Psoas muscle (tissue), 8 donors: Measurements from ENCODE around the gene BRI3. TPM values are rescaled to one million over a fixed set of nuclear protein-coding genes. Genes with fewer than 3 reads are reported as not detected.
A peak's percentile ranks its signal among the peaks of the same experiment; 100 is the strongest.

Experiments used
- ATAC-seq, 4 donors: fragments of 200-7000 bp; cut with Tn5 transposase; one replicate each; pipeline ENCODE4 v1.9.1; 2020; ENCODE audit warnings: moderate library complexity in 3 of 4, mild to moderate bottlenecking in 2 of 4
- DNase-seq, 2 donors: peaks; one replicate each; pipeline ENCODE4 v3.0.0-alpha.2; 2020
- H3K27ac ChIP-seq: fragments of 200-600 bp; one replicate; pipeline ENCODE4 v1.8.0; 2022
- H3K27me3 ChIP-seq, 3 donors: fragments of 200-600 bp in 1 of 3; one replicate each; pipeline versions ENCODE4 v1.6.1 to v1.8.0; 2013 to 2022; ENCODE audit warnings: low read length in 2 of 3, mild to moderate bottlenecking in 2 of 3, moderate library complexity in 1 of 3; ENCODE audit not compliant: insufficient read depth in 3 of 3
- H3K36me3 ChIP-seq, 2 donors: fragments of 200-600 bp in 1 of 2; one replicate each; pipeline versions ENCODE4 v1.6.1 to v1.8.0; 2013 to 2022; ENCODE audit warnings: low read depth in 1 of 2, mild to moderate bottlenecking in 1 of 2, moderate library complexity in 1 of 2; ENCODE audit not compliant: insufficient read depth in 1 of 2
- H3K4me1 ChIP-seq: fragments of 200-600 bp; one replicate; pipeline ENCODE4 v1.8.0; 2022
- H3K4me3 ChIP-seq: fragments of 200-600 bp; one replicate; pipeline ENCODE4 v1.8.0; 2022; ENCODE audit warnings: mild to moderate bottlenecking
- H3K9me3 ChIP-seq: fragments of 200-600 bp; one replicate; pipeline ENCODE4 v1.8.0; 2022
- CTCF ChIP-seq: fragments of 200-600 bp; IDR thresholded peaks from one replicate; pipeline ENCODE4 v1.8.0; 2022; ENCODE audit warnings: antibody characterized with exemption
- WGBS, 3 donors: extraction: QIAGEN DNeasy Blood & Tissue Kit; methylation state at CpG; one replicate each; pipeline versions ENCODE4 v1.1.6 to v1.1.7; 2013; 5-methylcytosine and 5-hydroxymethylcytosine counted together
- intact Hi-C, 2 donors: fragments of 100-400 bp; cut with DNase I; formaldehyde crosslinking; loops; one replicate each; pipeline versions ENCODE4 v1.11.0 to v1.14.2; 2022
- polyA plus RNA-seq, 3 donors: library from polyadenylated mRNA; stranded (reverse); fragments of 200-250 nt; gene quantifications; one replicate each; pipeline ENCODE4 v1.2.3, GENCODE V29; 2013
- total RNA-seq, 4 donors: library from RNA; stranded (reverse); fragmentation: NEBNext Ultra II Directional in 2 of 4; extraction: Animal tissue kit (Norgen Biotek cat#: 25700) in 2 of 4; gene quantifications; one replicate each; pipeline versions ENCODE4 v1.2.1 to v1.2.4, GENCODE V29; 2021 to 2023
- donor health status: healthy with polysubstance abuse.
- donor health status: DM: no; HTN: no; CAD: no; lungs with moderate emphysema.
- donor health status: Bipolar disorder and iron deficiency.
- donor health status: healthy.
- donor health status: DM: yes; HTN: yes; CAD: no.
- donor health status: DM: no; HTN: no; CAD: no.
- donor health status: DM: no; HTN: no; CAD: no.
- donor health status: DM: yes; HTN: yes; CAD: no.

BRI3 gene
- total and polyA plus RNA-seq, 7 donors, result 231 to 529 (median 435) TPM

GRCh38 chr7:98233219-98234070, 48.0 kb upstream of the BRI3 start:
- Histone ChIP-seq H3K27ac (no peak overlapping the region), H3K9me3 (no peaks in the 10 kb centered on the region), H3K27me3 (no peaks in the 10 kb centered on the region), H3K4me1 (peaks cover 8% of the 10 kb centered on the region), H3K4me3 (no peak overlapping the region), H3K36me3 (peaks cover 0 to 44% of the 10 kb centered on the region in 2 donors)
- 89 to 91% (median 90%) methylated on average over 30 to 32 of the region's 32 CpGs for WGBS, 3 donors
- intact Hi-C loops, result no loop called here
- TF ChIP-seq CTCF, result no peak
- no peak for ATAC-seq
- DNase-seq, result no peak

- peaks cover 0 to 55% of the 10 kb centered on the region in 2 donors for H3K36me3 ChIP-seq
- H3K4me3 ChIP-seq, result no peak overlapping the region
- ATAC-seq (no peak), DNase-seq (peak in 1 of 2 donors; percentile 6)
- H3K27me3 ChIP-seq, result no peaks in the 10 kb centered on the region
- no peaks in the 10 kb centered on the region for H3K9me3 ChIP-seq
- H3K27ac ChIP-seq, result no peak overlapping the region
- H3K4me1 ChIP-seq, result peaks cover 3% of the 10 kb centered on the region
- intact Hi-C loops, result no loop called here
- TF ChIP-seq CTCF, result no peak
- 95% methylated on average over 10 of the region's 10 CpGs for WGBS, 3 donors
Measured at GRCh38 chr7:98234429-98235147, 46.9 kb upstream of the BRI3 start.

- H3K36me3 ChIP-seq, result peaks cover 0 to 68% of the 10 kb centered on the region in 2 donors
- no peak for ATAC-seq
- 91 to 95% (median 94%) methylated on average over 11 of the region's 11 CpGs for WGBS, 3 donors
Measured at GRCh38 chr7:98235901-98236300, 45.6 kb upstream of the BRI3 start.

More at GRCh38 chr7:98235901-98236300, 45.6 kb upstream of the BRI3 start:
- H3K4me1 ChIP-seq, result no peaks in the 10 kb centered on the region
- DNase-seq, result peak in 1 of 2 donors; percentile 50
- no peaks in the 10 kb centered on the region for H3K9me3 ChIP-seq
- no peak overlapping the region for H3K4me3 ChIP-seq
- no peak overlapping the region for H3K27ac ChIP-seq
- H3K27me3 ChIP-seq, result no peaks in the 10 kb centered on the region
- intact Hi-C loops, result no loop called here
- no peak for TF ChIP-seq CTCF
